Measurements from ENCODE around the gene TGIF2. TPM values are rescaled to one million over a fixed set of nuclear protein-coding genes. Genes with fewer than 3 reads are reported as not detected.
A peak's percentile ranks its signal among the peaks of the same experiment; 100 is the strongest.

The TGIF2 gene
- total and polyA plus RNA-seq, 2 of the 13 experiments (the other 11 are each of a cell fraction or from before 2014, with no cell fraction given): 41.3 to 53.9 TPM

GRCh38 chr20:36623444-36623843, 50.0 kb downstream of the TGIF2 start (continued):
- TF ChIP-seq, protein P1, sequence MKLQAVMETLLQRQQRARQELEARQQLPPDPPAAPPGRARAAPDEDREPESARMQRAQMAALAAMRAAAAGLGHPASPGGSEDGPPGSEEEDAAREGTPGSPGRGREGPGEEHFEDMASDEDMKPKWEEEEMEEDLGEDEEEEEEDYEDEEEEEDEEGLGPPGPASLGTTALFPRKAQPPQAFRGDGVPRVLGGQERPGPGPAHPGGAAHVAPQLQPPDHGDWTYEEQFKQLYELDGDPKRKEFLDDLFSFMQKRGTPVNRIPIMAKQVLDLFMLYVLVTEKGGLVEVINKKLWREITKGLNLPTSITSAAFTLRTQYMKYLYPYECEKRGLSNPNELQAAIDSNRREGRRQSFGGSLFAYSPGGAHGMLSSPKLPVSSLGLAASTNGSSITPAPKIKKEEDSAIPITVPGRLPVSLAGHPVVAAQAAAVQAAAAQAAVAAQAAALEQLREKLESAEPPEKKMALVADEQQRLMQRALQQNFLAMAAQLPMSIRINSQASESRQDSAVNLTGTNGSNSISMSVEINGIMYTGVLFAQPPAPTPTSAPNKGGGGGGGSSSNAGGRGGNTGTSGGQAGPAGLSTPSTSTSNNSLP (IDR thresholded peaks at IDR 0.05; ENCODE audit: low read depth, low read length): no peak
- peak; percentile 37; the same call in 1 of the 2 replicates for TF ChIP-seq TBX3 (IDR thresholded peaks at IDR 0.05; ENCODE audit: borderline replicate concordance)
- no peak for TF ChIP-seq ZNF432 (CRISPR knock-in tag; IDR thresholded peaks at IDR 0.05; ENCODE audit: borderline replicate concordance)
- no peak for TF ChIP-seq ETV5 (CRISPR knock-in tag; IDR thresholded peaks at IDR 0.05; ENCODE audit: borderline replicate concordance)
- TF ChIP-seq ZNF652 (CRISPR knock-in tag; IDR thresholded peaks at IDR 0.05; ENCODE audit: borderline replicate concordance, low read depth): no peak
- TF ChIP-seq NR2F6 (IDR thresholded peaks at IDR 0.05): peak; percentile 97
- TF ChIP-seq NR2F6 (CRISPR knock-in tag; IDR thresholded peaks at IDR 0.05): peak; percentile 86
- no peak for TF ChIP-seq FOXK1 (CRISPR knock-in tag; IDR thresholded peaks at IDR 0.05; ENCODE audit: borderline replicate concordance, low read depth)
- TF ChIP-seq, protein P2, sequence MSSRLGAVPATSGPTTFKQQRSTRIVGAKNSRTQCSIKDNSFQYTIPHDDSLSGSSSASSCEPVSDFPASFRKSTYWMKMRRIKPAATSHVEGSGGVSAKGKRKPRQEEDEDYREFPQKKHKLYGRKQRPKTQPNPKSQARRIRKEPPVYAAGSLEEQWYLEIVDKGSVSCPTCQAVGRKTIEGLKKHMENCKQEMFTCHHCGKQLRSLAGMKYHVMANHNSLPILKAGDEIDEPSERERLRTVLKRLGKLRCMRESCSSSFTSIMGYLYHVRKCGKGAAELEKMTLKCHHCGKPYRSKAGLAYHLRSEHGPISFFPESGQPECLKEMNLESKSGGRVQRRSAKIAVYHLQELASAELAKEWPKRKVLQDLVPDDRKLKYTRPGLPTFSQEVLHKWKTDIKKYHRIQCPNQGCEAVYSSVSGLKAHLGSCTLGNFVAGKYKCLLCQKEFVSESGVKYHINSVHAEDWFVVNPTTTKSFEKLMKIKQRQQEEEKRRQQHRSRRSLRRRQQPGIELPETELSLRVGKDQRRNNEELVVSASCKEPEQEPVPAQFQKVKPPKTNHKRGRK (CRISPR knock-in tag; IDR thresholded peaks at IDR 0.05): no peak
- no peak for TF ChIP-seq PRDM10 (CRISPR knock-in tag; IDR thresholded peaks at IDR 0.05; ENCODE audit: low read depth)
- no peak for TF ChIP-seq ZNF619 (CRISPR knock-in tag; IDR thresholded peaks at IDR 0.05)
- TF ChIP-seq KLF13 (CRISPR knock-in tag; IDR thresholded peaks at IDR 0.05): no peak
- TF ChIP-seq BCL6 (CRISPR knock-in tag; IDR thresholded peaks at IDR 0.05): peak; percentile 58
- no peak for TF ChIP-seq STAT5B (CRISPR knock-in tag; IDR thresholded peaks at IDR 0.05)
- no peak for TF ChIP-seq SCMH1 (CRISPR knock-in tag; IDR thresholded peaks at IDR 0.05; ENCODE audit: borderline replicate concordance)
- no peak for TF ChIP-seq KDM4B (CRISPR knock-in tag; IDR thresholded peaks at IDR 0.05)
- TF ChIP-seq RARA (CRISPR knock-in tag; IDR thresholded peaks at IDR 0.05): peak; percentile 56
- no peak for TF ChIP-seq ELF4 (CRISPR knock-in tag; IDR thresholded peaks at IDR 0.05; ENCODE audit: borderline replicate concordance)
- TF ChIP-seq ZSCAN25 (CRISPR knock-in tag; IDR thresholded peaks at IDR 0.05): no peak
- no peak for TF ChIP-seq SNAPC5 (CRISPR knock-in tag; IDR thresholded peaks at IDR 0.05; ENCODE audit: borderline replicate concordance)
- TF ChIP-seq HDAC2 (CRISPR knock-in tag; IDR thresholded peaks at IDR 0.05): no peak
- TF ChIP-seq ZNF816 (CRISPR knock-in tag; IDR thresholded peaks at IDR 0.05; ENCODE audit: borderline replicate concordance): no peak
- 0 out of 2 replicates have a peak, but pooled peaks have one; percentile 11 for TF ChIP-seq ZNF3 (CRISPR knock-in tag; IDR thresholded peaks at IDR 0.05)
- TF ChIP-seq MTA1 (CRISPR knock-in tag; IDR thresholded peaks at IDR 0.05; ENCODE audit: borderline replicate concordance): no peak
- TF ChIP-seq ZNF660 (CRISPR knock-in tag; IDR thresholded peaks at IDR 0.05; ENCODE audit: borderline replicate concordance, low read depth): no peak
- no peak for TF ChIP-seq PAF1 (CRISPR knock-in tag; IDR thresholded peaks at IDR 0.05)
- no peak for TF ChIP-seq KLF6 (CRISPR knock-in tag; IDR thresholded peaks at IDR 0.05)
